Activated CD4-positive, alpha-beta T cell treated with anti-CD3 and anti-CD28 coated beads for 36 hours (primary cell): ENCODE results near the gene C11orf21. TPM values are rescaled to one million over a fixed set of nuclear protein-coding genes. Genes with fewer than 3 reads are reported as not detected.

Source experiments
- ATAC-seq: fragments of 200-7000 bp; cut with Tn5 transposase; one replicate; pipeline ENCODE4 v1.10.0; 2021; ENCODE audit warnings: mild to moderate bottlenecking, moderate library complexity
- CTCF ChIA-PET: fragments of 350-600 bp; sonication (Branson Sonifier 250); formaldehyde crosslinking; loops from one replicate; lab custom pipeline; 2021; ENCODE audit warnings: antibody characterized with exemption; lab: Charles Lee
- POLR2A ChIA-PET: fragments of 350-600 bp; sonication (Branson Sonifier 250); formaldehyde crosslinking; loops from one replicate; lab custom pipeline; 2021; ENCODE audit warnings: antibody characterized with exemption, inconsistent platforms; lab: Charles Lee
- DNase-seq: peaks from one replicate; pipeline ENCODE4 v3.0.0-alpha.2; 2020
- H3K27ac Mint-ChIP-seq: one replicate; pipeline ENCODE4 v1.8.0; 2021; ENCODE audit warnings: mixed read lengths
- H3K27me3 Mint-ChIP-seq: one replicate; pipeline ENCODE4 v1.8.0; 2021; ENCODE audit warnings: mixed read lengths
- H3K36me3 Mint-ChIP-seq: one replicate; pipeline ENCODE4 v1.8.0; 2021; ENCODE audit warnings: low read depth, mixed read lengths
- H3K4me1 Mint-ChIP-seq: one replicate; pipeline ENCODE4 v1.8.0; 2021; ENCODE audit warnings: mixed read lengths
- H3K4me3 Mint-ChIP-seq: one replicate; pipeline ENCODE4 v1.8.0; 2021; ENCODE audit warnings: mild to moderate bottlenecking, moderate library complexity, mixed read lengths
- H3K9me3 Mint-ChIP-seq: one replicate; pipeline ENCODE4 v1.8.0; 2021; ENCODE audit warnings: low read depth, mixed read lengths
- intact Hi-C, 2 experiments: fragments of 100-400 bp; cut with DNase I in 1 of 2; cut with micrococcal nuclease in 1 of 2; formaldehyde crosslinking; loops; one replicate each; pipeline versions ENCODE4 v1.14.2 to v1.15.1; 2022 to 2024; cut with DNase I, micrococcal nuclease
- total RNA-seq, 2 experiments: library from RNA; stranded (reverse); gene quantifications; one replicate each; pipeline ENCODE4 v1.2.3, GENCODE V29; 2021

Gene C11orf21
- total RNA-seq, 2 experiments from 2014 or later = 6.7 to 8.3 TPM

- intact Hi-C loops = no loop called here
Observed at GRCh38 chr11:2320568-2321310, 19.0 kb upstream of the C11orf21 start.

GRCh38 chr11:2319791-2320472, 18.2 kb upstream of the C11orf21 start:
- Mint-ChIP-seq H3K4me3 (no peak overlapping the region), H3K36me3 (peaks cover 2% of the 10 kb centered on the region), H3K9me3 (no peaks in the 10 kb centered on the region), H3K27ac (no peak overlapping the region), H3K27me3 (peaks cover 9% of the 10 kb centered on the region), H3K4me1 (peaks cover 3% of the 10 kb centered on the region)
- intact Hi-C loops = no loop called here
- ChIA-PET CTCF (no interaction called here), POLR2A (no interaction called here)
- DNase-seq = no peak
- ATAC-seq = no peak

More at GRCh38 chr11:2320568-2321310, 19.0 kb upstream of the C11orf21 start:
- Mint-ChIP-seq H3K36me3 (peaks cover 2% of the 10 kb centered on the region), H3K4me1 (peaks cover 3% of the 10 kb centered on the region), H3K4me3 (no peak overlapping the region), H3K9me3 (no peaks in the 10 kb centered on the region), H3K27ac (no peak overlapping the region), H3K27me3 (peaks cover 9% of the 10 kb centered on the region)
- ATAC-seq (no peak), DNase-seq (no peak)
- ChIA-PET POLR2A (no interaction called here), CTCF (interaction anchor here (1.0 kb wide), 1 partner anchor 16 kb away, joined by 3 read pairs; no protein-coding TSS in a partner anchor)

- H3K27ac Mint-ChIP-seq = no peak overlapping the region
- ChIA-PET CTCF (no interaction called here), POLR2A (no interaction called here)
Observed at GRCh38 chr11:2318707-2319106, 17.0 kb upstream of the C11orf21 start.

GRCh38 chr11:2318123-2318522, 16.4 kb upstream of the C11orf21 start:
- H3K9me3 Mint-ChIP-seq = no peaks in the 10 kb centered on the region
- ChIA-PET POLR2A (interaction anchor here (0.6 kb wide), 1 partner anchor 461 kb away, joined by 3 read pairs; no protein-coding TSS in a partner anchor), CTCF (no interaction called here)
- H3K27ac Mint-ChIP-seq = no peak overlapping the region
- ATAC-seq (no peak), DNase-seq (no peak)
- intact Hi-C loops = no loop called here
- H3K4me3 Mint-ChIP-seq = no peak overlapping the region
- H3K36me3 Mint-ChIP-seq = peaks cover 2% of the 10 kb centered on the region
- peaks cover 3% of the 10 kb centered on the region for H3K4me1 Mint-ChIP-seq
- H3K27me3 Mint-ChIP-seq = peaks cover 7% of the 10 kb centered on the region

More at GRCh38 chr11:2318707-2319106, 17.0 kb upstream of the C11orf21 start:
- intact Hi-C loops = no loop called here
- Mint-ChIP-seq H3K9me3 (no peaks in the 10 kb centered on the region), H3K27me3 (peaks cover 9% of the 10 kb centered on the region), H3K4me3 (no peak overlapping the region), H3K36me3 (peaks cover 2% of the 10 kb centered on the region), H3K4me1 (peaks cover 3% of the 10 kb centered on the region)
- DNase-seq = no peak
- ATAC-seq = no peak

GRCh38 chr11:2317354-2318050, 15.8 kb upstream of the C11orf21 start:
- Mint-ChIP-seq H3K9me3 (no peaks in the 10 kb centered on the region), H3K4me1 (peaks cover 3% of the 10 kb centered on the region), H3K4me3 (no peak overlapping the region), H3K27me3 (peaks cover 4% of the 10 kb centered on the region), H3K36me3 (peaks cover 2% of the 10 kb centered on the region), H3K27ac (no peak overlapping the region)
- intact Hi-C loops = no loop called here
- no peak for DNase-seq
- POLR2A ChIA-PET = interaction anchor here (0.6 kb wide), 1 partner anchor 461 kb away, joined by 3 read pairs; no protein-coding TSS in a partner anchor
- ATAC-seq = no peak
- CTCF ChIA-PET = interaction anchor here (0.5 kb wide), 1 partner anchor 102 kb away, joined by 3 read pairs; no protein-coding TSS in a partner anchor

- Mint-ChIP-seq H3K27me3 (peaks cover 2% of the 10 kb centered on the region), H3K36me3 (peaks cover 2% of the 10 kb centered on the region), H3K27ac (no peak overlapping the region), H3K4me3 (no peak overlapping the region), H3K9me3 (no peaks in the 10 kb centered on the region), H3K4me1 (peaks cover 3% of the 10 kb centered on the region)
- intact Hi-C loops = no loop called here
- CTCF ChIA-PET = no interaction called here
- DNase-seq (no peak), ATAC-seq (no peak)
- POLR2A ChIA-PET = no interaction called here
Observed at GRCh38 chr11:2316963-2317244, 15.2 kb upstream of the C11orf21 start.

GRCh38 chr11:2316169-2316962, 14.6 kb upstream of the C11orf21 start:
- Mint-ChIP-seq H3K9me3 (no peaks in the 10 kb centered on the region), H3K4me3 (no peak overlapping the region), H3K36me3 (peaks cover 2% of the 10 kb centered on the region), H3K27ac (no peak overlapping the region), H3K4me1 (peaks cover 3% of the 10 kb centered on the region), H3K27me3 (no peaks in the 10 kb centered on the region)
- CTCF ChIA-PET = no interaction called here
- no peak for ATAC-seq
- POLR2A ChIA-PET = interaction anchor here (1.1 kb wide), 1 partner anchor 51 kb away, joined by 3 read pairs; no protein-coding TSS in a partner anchor
- intact Hi-C loops = no loop called here
- DNase-seq = no peak

- CTCF ChIA-PET = no interaction called here
- Mint-ChIP-seq H3K4me1 (peaks cover 3% of the 10 kb centered on the region), H3K4me3 (no peak overlapping the region), H3K36me3 (peaks cover 2% of the 10 kb centered on the region), H3K27ac (no peak overlapping the region), H3K27me3 (no peaks in the 10 kb centered on the region), H3K9me3 (no peaks in the 10 kb centered on the region)
- DNase-seq (no peak), ATAC-seq (no peak)
- POLR2A ChIA-PET = interaction anchor here (1.1 kb wide), 1 partner anchor 50 kb away, joined by 3 read pairs; no protein-coding TSS in a partner anchor
- intact Hi-C loops = no loop called here
Observed at GRCh38 chr11:2315395-2316168, 13.9 kb upstream of the C11orf21 start.

- CTCF ChIA-PET = interaction anchor here (2.2 kb wide), 1 partner anchor 10 kb away, joined by 7 read pairs; no protein-coding TSS in a partner anchor
- no peaks in the 10 kb centered on the region for H3K27me3 Mint-ChIP-seq
- no peaks in the 10 kb centered on the region for H3K9me3 Mint-ChIP-seq
- peaks cover 2% of the 10 kb centered on the region for H3K36me3 Mint-ChIP-seq
- ATAC-seq (no peak), DNase-seq (no peak)
- H3K4me3 Mint-ChIP-seq = no peak overlapping the region
- peaks cover 3% of the 10 kb centered on the region for H3K4me1 Mint-ChIP-seq
- intact Hi-C loops = no loop called here
- no peak overlapping the region for H3K27ac Mint-ChIP-seq
- POLR2A ChIA-PET = interaction anchor here (1.1 kb wide), 1 partner anchor 49 kb away, joined by 3 read pairs; no protein-coding TSS in a partner anchor
Observed at GRCh38 chr11:2314525-2315394, 13.0 kb upstream of the C11orf21 start.

- ChIA-PET POLR2A (no interaction called here), CTCF (interaction anchor here (2.2 kb wide), 1 partner anchor 9 kb away, joined by 7 read pairs; no protein-coding TSS in a partner anchor)
- no peaks in the 10 kb centered on the region for H3K9me3 Mint-ChIP-seq
- DNase-seq (no peak), ATAC-seq (no peak)
- H3K4me1 Mint-ChIP-seq = peaks cover 3% of the 10 kb centered on the region
- no peaks in the 10 kb centered on the region for H3K27me3 Mint-ChIP-seq
- intact Hi-C loops = no loop called here
- H3K4me3 Mint-ChIP-seq = no peak overlapping the region
- no peak overlapping the region for H3K27ac Mint-ChIP-seq
- H3K36me3 Mint-ChIP-seq = peaks cover 2% of the 10 kb centered on the region
Observed at GRCh38 chr11:2314136-2314524, 12.4 kb upstream of the C11orf21 start.
